WTC11 (cell line): ENCODE measurements around the gene RFC1.
"Not testable (repeated sequence)": the region's sequence is repeated elsewhere in the genome, so short reads cannot be mapped to it uniquely, and the experiment has no call there.

Experiments
- CTCF ChIP-seq: fragments of 200-600 bp; IDR thresholded peaks from 2 replicates; pipeline ENCODE4 v1.8.0; 2022; ENCODE audit warnings: antibody characterized with exemption
- FOXJ3 ChIP-seq: sonication (generic); formaldehyde crosslinking; IDR thresholded peaks from 2 replicates; pipeline ENCODE4 v1.9.0; 2021; ENCODE audit warnings: missing genetic modification reagents, mild to moderate bottlenecking, borderline replicate concordance
- FOXK1 ChIP-seq: sonication (generic); formaldehyde crosslinking; IDR thresholded peaks from 2 replicates; pipeline ENCODE4 v1.8.0; 2022; ENCODE audit warnings: mild to moderate bottlenecking, moderate library complexity, missing genetic modification reagents

GRCh38 chr4:39401640-39402039 lies 35.5 kb upstream of the RFC1 start:
- TF ChIP-seq FOXJ3 (CRISPR knock-in tag); FOXK1 (CRISPR knock-in tag); CTCF: not testable (repeated sequence)
